Stimulated activated effector memory CD8-positive, alpha-beta T cell treated with anti-CD3 and anti-CD28 coated beads, Interleukin-12 subunit alpha, Interleukin-12 subunit beta, amount 100 ng/mL, for 72 hours (primary cell): Measurements from ENCODE around the gene PPP2R2C.
A peak's percentile ranks its signal among the peaks of the same experiment; 100 is the strongest.

Source experiments
- ATAC-seq: fragments of 150-1000 bp; cut with Tn5 transposase; 2 replicates; pipeline ENCODE4 v1.10.0; 2021
- DNase-seq, 2 donors: peaks; one replicate each; pipeline ENCODE4 v3.0.0; 2021 to 2022; ENCODE audit warnings: low spot score in 2 of 2
- H3K27ac Mint-ChIP-seq: one replicate; pipeline ENCODE4 v1.8.0; 2022; ENCODE audit warnings: mild to moderate bottlenecking, mixed read lengths
- H3K36me3 Mint-ChIP-seq: one replicate; pipeline ENCODE4 v1.8.0; 2022; ENCODE audit warnings: mild to moderate bottlenecking, mixed read lengths
- H3K4me1 Mint-ChIP-seq: one replicate; pipeline ENCODE4 v1.8.0; 2022; ENCODE audit warnings: mixed read lengths
- H3K4me3 Mint-ChIP-seq: one replicate; pipeline ENCODE4 v1.8.0; 2022; ENCODE audit warnings: mild to moderate bottlenecking, mixed read lengths
- H3K9me3 Mint-ChIP-seq: one replicate; pipeline ENCODE4 v1.8.0; 2022; ENCODE audit warnings: mixed read lengths

The PPP2R2C gene

DNA sequence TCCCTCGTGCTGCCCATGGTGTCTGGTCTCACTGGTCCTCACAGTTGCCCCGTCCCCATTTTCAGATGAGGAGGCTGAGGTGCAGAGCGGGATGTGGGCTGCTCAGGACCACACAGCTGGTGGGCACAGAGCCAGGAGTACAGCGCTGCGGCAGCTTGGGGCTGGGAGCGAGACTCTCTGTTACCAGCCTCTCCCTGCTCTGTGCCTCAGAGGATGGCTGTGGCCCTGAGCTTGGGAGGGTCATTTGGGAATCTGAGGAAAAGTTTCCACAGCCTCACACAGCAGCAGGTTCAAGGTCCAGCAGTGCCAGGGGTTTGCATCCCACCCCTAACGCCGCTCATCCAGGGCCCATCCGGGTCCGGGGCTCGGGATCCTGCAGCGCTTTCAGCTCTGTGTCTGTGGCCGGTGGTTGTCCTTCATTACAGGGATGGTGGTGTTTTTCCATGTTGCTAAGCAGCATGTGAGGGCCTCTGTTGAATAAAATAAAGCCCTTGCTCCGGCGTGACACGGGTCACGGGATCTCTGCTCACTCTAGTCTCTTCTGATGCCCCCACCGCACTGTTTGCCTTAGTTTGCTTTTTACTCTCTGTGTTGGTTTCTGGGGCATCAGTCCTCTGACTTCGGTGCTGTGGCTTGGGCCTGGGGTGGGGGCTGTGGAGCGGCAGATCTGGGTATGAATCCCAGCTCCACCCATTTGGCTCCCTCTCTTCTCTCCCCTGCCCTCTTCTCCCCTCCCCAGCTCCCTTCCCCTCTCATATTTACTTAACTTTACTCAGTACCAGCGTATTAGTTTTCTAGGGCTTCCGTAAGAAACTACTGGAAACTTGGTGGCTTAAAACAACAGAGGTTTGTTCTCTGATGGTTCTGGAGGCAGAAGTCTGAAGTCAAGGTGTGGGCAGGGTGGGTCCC, 196.3 kb downstream of the PPP2R2C start:
- no peak for DNase-seq
- no peak overlapping the region for H3K4me3 Mint-ChIP-seq
- H3K36me3 Mint-ChIP-seq = no peaks in the 10 kb centered on the region
- H3K4me1 Mint-ChIP-seq = peaks cover 24% of the 10 kb centered on the region
- no peaks in the 10 kb centered on the region for H3K9me3 Mint-ChIP-seq
- peak overlapping the region; percentile 40 for H3K27ac Mint-ChIP-seq
- ATAC-seq = no peak

DNA sequence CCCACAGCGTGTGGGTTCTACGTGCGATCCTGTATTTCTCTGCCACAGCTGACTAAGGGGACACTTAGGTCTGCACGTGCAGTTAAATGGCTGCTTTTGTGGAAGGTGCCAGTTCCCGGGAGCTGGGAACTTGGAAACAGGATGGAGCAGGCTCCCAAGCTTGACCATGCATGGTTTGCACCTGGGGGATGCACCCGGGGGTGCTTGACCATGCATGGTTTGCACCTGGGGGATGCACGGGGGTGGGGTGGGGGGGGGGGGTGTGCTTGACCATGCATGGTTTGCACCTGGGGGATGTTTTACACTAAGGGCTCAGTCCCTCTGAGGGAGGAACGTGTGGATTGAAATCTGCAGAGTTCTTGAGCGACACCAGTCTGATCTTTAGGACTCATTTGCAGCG, 197.1 kb downstream of the PPP2R2C start:
- no peak overlapping the region for H3K27ac Mint-ChIP-seq
- no peak for DNase-seq
- ATAC-seq = no peak
- H3K4me1 Mint-ChIP-seq = peaks cover 24% of the 10 kb centered on the region
- no peaks in the 10 kb centered on the region for H3K36me3 Mint-ChIP-seq
- H3K9me3 Mint-ChIP-seq = no peaks in the 10 kb centered on the region
- no peak overlapping the region for H3K4me3 Mint-ChIP-seq

- Mint-ChIP-seq H3K9me3 (no peaks in the 10 kb centered on the region), H3K27ac (no peak overlapping the region)
These were observed 198.8 kb downstream of the PPP2R2C start for GRCh38 chr4:6273661-6273990.

GRCh38 chr4:6272863-6273660, 199.4 kb downstream of the PPP2R2C start:
- Mint-ChIP-seq H3K4me1 (peaks cover 21% of the 10 kb centered on the region), H3K36me3 (no peaks in the 10 kb centered on the region), H3K27ac (peak overlapping the region; percentile 37), H3K4me3 (no peak overlapping the region), H3K9me3 (no peaks in the 10 kb centered on the region)
- ATAC-seq = no peak
- no peak for DNase-seq

More at GRCh38 chr4:6273661-6273990, 198.8 kb downstream of the PPP2R2C start:
- H3K4me1 Mint-ChIP-seq = peaks cover 22% of the 10 kb centered on the region
- H3K36me3 Mint-ChIP-seq = no peaks in the 10 kb centered on the region
- no peak overlapping the region for H3K4me3 Mint-ChIP-seq
- ATAC-seq (no peak), DNase-seq (no peak)

- Mint-ChIP-seq H3K9me3 (no peaks in the 10 kb centered on the region), H3K4me3 (peak overlapping the region; percentile 30), H3K27ac (no peak overlapping the region), H3K4me1 (peaks cover 24% of the 10 kb centered on the region), H3K36me3 (no peaks in the 10 kb centered on the region)
- ATAC-seq (no peak), DNase-seq (no peak)
These were observed 200.5 kb downstream of the PPP2R2C start for GRCh38 chr4:6271701-6272465.

DNA sequence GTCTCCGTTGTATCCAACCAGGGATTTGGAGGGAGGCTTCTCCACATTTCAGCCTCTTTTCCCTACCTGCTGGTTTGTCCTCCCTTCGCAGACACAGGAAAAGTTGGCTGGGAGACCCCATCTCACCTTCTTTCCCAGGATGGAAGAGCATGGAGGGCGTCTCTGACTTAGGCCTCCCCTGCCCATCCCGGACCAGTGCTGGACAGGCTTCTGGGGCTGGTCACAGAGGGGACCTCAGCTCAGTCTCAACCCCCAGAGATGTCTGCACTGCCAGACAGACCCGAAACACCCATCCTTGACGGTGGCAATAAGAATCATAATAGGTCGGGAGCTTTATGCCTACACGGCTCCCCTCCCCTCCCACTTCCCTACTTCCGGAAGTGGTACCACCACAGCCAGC, 201.2 kb downstream of the PPP2R2C start:
- Mint-ChIP-seq H3K4me3 (peak overlapping the region; percentile 64), H3K27ac (no peak overlapping the region), H3K9me3 (no peaks in the 10 kb centered on the region), H3K36me3 (no peaks in the 10 kb centered on the region), H3K4me1 (peaks cover 24% of the 10 kb centered on the region)
- ATAC-seq = no peak
- DNase-seq = no peak

DNA sequence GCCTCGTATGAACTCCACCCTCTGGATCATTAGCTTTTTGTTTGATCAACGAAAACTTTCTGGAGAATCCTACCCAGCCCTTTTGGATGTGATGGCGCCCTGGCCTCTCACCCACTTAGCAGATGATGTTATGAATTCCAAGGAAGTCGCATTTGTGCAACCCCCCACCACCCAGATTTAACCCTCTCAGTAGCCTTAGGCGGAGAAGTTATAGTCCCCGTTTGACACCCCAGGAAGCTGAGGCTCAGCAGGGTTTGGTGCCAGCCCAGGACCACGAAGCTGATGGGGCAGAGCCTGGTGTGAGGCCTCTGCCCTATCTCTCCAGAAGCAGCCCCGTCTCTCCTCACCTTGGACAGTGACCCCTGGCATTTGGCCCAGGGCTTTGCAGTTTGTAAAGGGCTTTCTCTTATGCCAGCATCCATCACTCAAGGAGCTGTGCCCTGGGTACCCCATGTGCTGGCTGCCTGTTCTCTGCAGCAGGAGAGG, 201.7 kb downstream of the PPP2R2C start:
- peak overlapping the region; percentile 64 for H3K4me3 Mint-ChIP-seq
- no peak overlapping the region for H3K27ac Mint-ChIP-seq
- DNase-seq (no peak), ATAC-seq (no peak)
- H3K36me3 Mint-ChIP-seq = no peaks in the 10 kb centered on the region
- peaks cover 24% of the 10 kb centered on the region for H3K4me1 Mint-ChIP-seq
- no peaks in the 10 kb centered on the region for H3K9me3 Mint-ChIP-seq
